Endothelial cell of umbilical vein (primary cell): Measurements from ENCODE around the gene PLXNC1.

Experiments used
- CTCF ChIP-seq, 2 donors: IDR thresholded peaks; 1 replicate in 1 of 2; 2 replicates in 1 of 2; pipeline ENCODE4 v1.5.1; 2011; ENCODE audit warnings: low read length in 2 of 2, mild to moderate bottlenecking in 2 of 2, moderate library complexity in 2 of 2, control low read depth in 1 of 2, inconsistent platforms in 1 of 2, low read depth in 1 of 2; ENCODE audit not compliant: insufficient read depth in 1 of 2; ENCODE audit errors: extremely low read depth in 1 of 2
- FOS ChIP-seq: IDR thresholded peaks from 2 replicates; pipeline ENCODE4 v1.6.1; 2011; ENCODE audit warnings: mild to moderate bottlenecking, low read length, moderate library complexity, borderline replicate concordance; ENCODE audit not compliant: insufficient read depth
- TF ChIP-seq, protein P1 (sequence below): IDR thresholded peaks from 2 replicates; pipeline ENCODE4 v1.6.1; 2011; ENCODE audit not compliant: insufficient read depth, insufficient read length

DNA sequence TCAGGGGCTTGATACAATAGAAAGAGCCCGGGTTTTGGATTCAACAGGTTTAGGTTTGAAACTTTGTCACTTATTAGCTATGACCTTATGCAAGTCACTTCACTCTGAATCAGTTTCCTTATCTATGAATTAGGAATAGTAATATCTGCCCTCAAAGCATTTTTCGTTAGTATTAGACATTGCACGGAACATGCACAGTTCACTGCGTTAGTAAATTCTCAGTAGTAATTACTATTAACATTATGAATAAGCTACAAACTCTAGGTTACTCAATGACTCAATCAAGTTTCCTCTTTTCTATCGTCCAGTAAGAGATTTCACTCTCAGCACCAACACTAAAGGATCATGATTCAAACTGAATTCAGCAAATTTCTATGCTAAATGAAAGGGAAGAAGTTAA, 161.0 kb downstream of the PLXNC1 start:
- TF ChIP-seq CTCF (IDR thresholded peaks at IDR 0.05; ENCODE audit: extremely low read depth in 1 of 2, insufficient read depth in 1 of 2, low read depth in 1 of 2, low read length in 2 of 2) (no peak), FOS (no peak)
- TF ChIP-seq, protein P1, sequence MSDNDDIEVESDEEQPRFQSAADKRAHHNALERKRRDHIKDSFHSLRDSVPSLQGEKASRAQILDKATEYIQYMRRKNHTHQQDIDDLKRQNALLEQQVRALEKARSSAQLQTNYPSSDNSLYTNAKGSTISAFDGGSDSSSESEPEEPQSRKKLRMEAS, result no peak
